Breast epithelium (tissue), 4 donors: Measurements from ENCODE around the gene SFXN2. TPM values are rescaled to one million over a fixed set of nuclear protein-coding genes. Genes with fewer than 3 reads are reported as not detected.

Experiments used
- DNase-seq, 2 donors: peaks; one replicate each; pipeline ENCODE4 v3.0.0-alpha.2; 2019; ENCODE audit warnings: low spot score in 2 of 2
- H3K27ac ChIP-seq, 2 donors: fragments of 200-600 bp; sonication (generic) in 1 of 2; one replicate each; pipeline ENCODE4 v1.5.1; 2016 to 2019; ENCODE audit warnings: mild to moderate bottlenecking in 1 of 2
- H3K27me3 ChIP-seq, 2 donors: fragments of 200-600 bp; sonication (generic) in 1 of 2; one replicate each; pipeline versions ENCODE4 v1.5.1 to v1.6.0; 2017 to 2019; ENCODE audit warnings: control low read depth in 1 of 2, mild to moderate bottlenecking in 1 of 2
- H3K36me3 ChIP-seq: fragments of 200-600 bp; one replicate; pipeline ENCODE4 v1.5.1; 2019
- H3K4me1 ChIP-seq, 2 donors: fragments of 200-600 bp; sonication (generic); one replicate each; pipeline ENCODE4 v1.5.1; 2016 to 2019; ENCODE audit warnings: control low read depth in 1 of 2
- H3K4me3 ChIP-seq, 3 donors: fragments of 200-600 bp; sonication (generic); 1 replicate in 2 of 3; 2 replicates in 1 of 3; pipeline ENCODE4 v1.5.1; 2016 to 2019; ENCODE audit warnings: mild to moderate bottlenecking in 3 of 3, moderate library complexity in 2 of 3
- H3K9me3 ChIP-seq, 2 donors: fragments of 200-600 bp; sonication (generic) in 1 of 2; one replicate each; pipeline ENCODE4 v1.5.1; 2016 to 2019; ENCODE audit warnings: control low read depth in 1 of 2
- POLR2A ChIP-seq: fragments of 450-650 bp; IDR thresholded peaks from one replicate; pipeline ENCODE4 v1.6.1; 2016; ENCODE audit warnings: antibody characterized with exemption, mild to moderate bottlenecking, moderate library complexity
- POLR2AphosphoS5 ChIP-seq, 3 donors: sonication (generic); formaldehyde crosslinking; IDR thresholded peaks; one replicate each; pipeline ENCODE4 v1.6.1; 2017; ENCODE audit warnings: antibody characterized with exemption in 3 of 3
- intact Hi-C: fragments of 100-400 bp; cut with DNase I; formaldehyde crosslinking; loops from one replicate; pipeline ENCODE4 v1.15.1; 2023; ENCODE audit warnings: low total_unique reads
- total RNA-seq, 3 donors: library from RNA; depleted of rRNA; stranded (reverse); fragments of >200 nt; gene quantifications; one replicate each; pipeline ENCODE4 v1.1.0, GENCODE V29; 2016
- TF ChIP-seq, protein P1 (sequence below), 3 donors: fragments of 450-650 bp; IDR thresholded peaks; one replicate each; pipeline ENCODE4 v1.5.1; 2016 to 2017; ENCODE audit warnings: antibody characterized with exemption in 3 of 3, mild to moderate bottlenecking in 3 of 3, moderate library complexity in 3 of 3

SFXN2 gene
- total RNA-seq, 3 donors from 2014 or later: 3.8 to 10.4 (median 4.9) TPM

DNA sequence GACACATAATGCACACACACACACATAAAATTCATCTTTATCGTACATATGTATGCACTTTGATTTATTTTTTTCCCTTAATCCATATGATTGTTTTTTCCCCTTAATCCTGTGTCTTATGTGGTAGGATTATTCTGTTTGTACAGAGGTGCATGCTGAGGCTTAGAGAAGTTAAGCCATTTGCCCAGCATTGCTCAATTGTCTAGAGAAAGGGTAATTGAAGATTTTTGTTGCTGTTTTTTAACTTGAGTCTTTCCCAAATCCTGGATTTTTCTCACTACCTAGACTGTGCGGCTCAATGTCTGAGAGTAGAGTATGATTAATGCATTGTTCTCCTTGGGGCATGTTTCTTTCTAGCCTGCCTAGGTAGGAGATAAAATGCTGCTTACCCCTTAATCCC is 64.3 kb downstream of the SFXN2 start:
- Histone ChIP-seq H3K9me3 (no peaks in the 10 kb centered on the region), H3K27me3 (no peaks in the 10 kb centered on the region), H3K4me3 (no peak overlapping the region), H3K4me1 (peaks cover 40 to 56% of the 10 kb centered on the region in 2 donors), H3K27ac (peak overlapping the region; percentile 92 to 96), H3K36me3 (no peaks in the 10 kb centered on the region)
- intact Hi-C loops: no loop called here
- no peak for DNase-seq
- TF ChIP-seq POLR2AphosphoS5 (IDR thresholded peaks at IDR 0.05) (no peak), POLR2A (no peak)
- TF ChIP-seq, protein P1, sequence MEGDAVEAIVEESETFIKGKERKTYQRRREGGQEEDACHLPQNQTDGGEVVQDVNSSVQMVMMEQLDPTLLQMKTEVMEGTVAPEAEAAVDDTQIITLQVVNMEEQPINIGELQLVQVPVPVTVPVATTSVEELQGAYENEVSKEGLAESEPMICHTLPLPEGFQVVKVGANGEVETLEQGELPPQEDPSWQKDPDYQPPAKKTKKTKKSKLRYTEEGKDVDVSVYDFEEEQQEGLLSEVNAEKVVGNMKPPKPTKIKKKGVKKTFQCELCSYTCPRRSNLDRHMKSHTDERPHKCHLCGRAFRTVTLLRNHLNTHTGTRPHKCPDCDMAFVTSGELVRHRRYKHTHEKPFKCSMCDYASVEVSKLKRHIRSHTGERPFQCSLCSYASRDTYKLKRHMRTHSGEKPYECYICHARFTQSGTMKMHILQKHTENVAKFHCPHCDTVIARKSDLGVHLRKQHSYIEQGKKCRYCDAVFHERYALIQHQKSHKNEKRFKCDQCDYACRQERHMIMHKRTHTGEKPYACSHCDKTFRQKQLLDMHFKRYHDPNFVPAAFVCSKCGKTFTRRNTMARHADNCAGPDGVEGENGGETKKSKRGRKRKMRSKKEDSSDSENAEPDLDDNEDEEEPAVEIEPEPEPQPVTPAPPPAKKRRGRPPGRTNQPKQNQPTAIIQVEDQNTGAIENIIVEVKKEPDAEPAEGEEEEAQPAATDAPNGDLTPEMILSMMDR (IDR thresholded peaks at IDR 0.05): no peak

DNA sequence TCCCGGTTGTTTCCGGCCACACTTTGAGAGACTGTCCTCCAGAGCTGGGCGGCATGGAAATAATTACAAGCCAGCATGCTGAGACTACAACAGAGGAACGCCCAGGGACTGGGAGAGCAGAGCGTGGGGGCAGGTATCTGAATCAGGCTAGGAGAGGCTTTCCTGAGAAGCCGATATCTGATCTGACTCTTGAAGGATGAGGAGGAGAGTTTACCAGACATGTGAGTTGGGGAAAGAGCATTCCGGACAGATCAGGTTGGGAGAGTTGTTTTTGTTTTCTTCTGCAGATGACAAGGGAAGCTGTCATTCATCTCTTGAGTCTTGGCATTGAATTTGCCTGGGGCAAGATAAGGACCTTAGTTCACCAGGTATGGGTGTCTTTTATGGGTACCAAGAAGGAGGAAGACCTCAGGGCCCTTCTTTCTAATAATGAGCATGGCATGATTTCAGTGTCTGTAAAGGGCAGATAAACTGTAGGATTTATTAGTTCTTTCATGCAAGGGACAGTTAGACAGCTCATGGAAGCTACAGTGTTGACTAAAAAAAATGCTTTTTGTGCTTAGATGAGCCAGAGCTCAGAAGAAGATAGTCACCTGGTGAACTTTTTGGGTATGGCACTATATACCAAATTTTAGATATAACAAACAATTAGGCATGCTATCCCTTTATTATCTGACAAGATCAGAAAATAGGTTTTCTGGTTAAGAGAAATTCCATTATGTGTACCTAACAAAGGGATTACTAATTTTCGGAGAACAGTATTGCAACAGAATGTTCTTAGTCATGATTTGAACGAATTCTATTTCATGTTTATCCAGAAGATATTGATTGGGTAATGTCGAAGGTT is 65.5 kb downstream of the SFXN2 start:
- Histone ChIP-seq H3K4me1 (peaks cover 42 to 51% of the 10 kb centered on the region in 2 donors), H3K36me3 (no peaks in the 10 kb centered on the region), H3K9me3 (no peaks in the 10 kb centered on the region), H3K4me3 (peak overlapping the region in 1 of 3 donors; percentile 24), H3K27ac (peak overlapping the region; percentile 87 to 96), H3K27me3 (no peaks in the 10 kb centered on the region)
- intact Hi-C loops: no loop called here
- TF ChIP-seq, protein P1 (IDR thresholded peaks at IDR 0.05): no peak
- TF ChIP-seq POLR2AphosphoS5 (IDR thresholded peaks at IDR 0.05): no peak
- TF ChIP-seq POLR2A: no peak
- no peak for DNase-seq

DNA sequence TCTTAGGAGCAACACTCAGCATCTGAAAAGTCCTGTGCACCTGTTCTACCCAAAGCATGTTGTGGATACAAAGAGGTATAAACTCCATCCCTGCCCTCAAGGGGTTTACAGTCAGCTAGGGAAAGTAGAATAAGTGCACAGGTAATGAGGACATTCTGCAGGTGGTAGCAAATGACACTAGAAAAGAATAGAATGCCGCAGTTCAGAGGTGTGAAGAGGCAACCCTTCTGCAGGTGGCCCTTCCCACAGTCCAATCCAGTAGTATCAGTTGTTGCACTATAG is 66.0 kb downstream of the SFXN2 start:
- Histone ChIP-seq H3K27ac (peak overlapping the region; percentile 87 to 96), H3K36me3 (no peaks in the 10 kb centered on the region), H3K27me3 (no peaks in the 10 kb centered on the region), H3K9me3 (no peaks in the 10 kb centered on the region), H3K4me3 (peak overlapping the region in 1 of 3 donors; percentile 6), H3K4me1 (peaks cover 44 to 47% of the 10 kb centered on the region in 2 donors)
- intact Hi-C loops: no loop called here
- TF ChIP-seq, protein P1 (IDR thresholded peaks at IDR 0.05): no peak
- TF ChIP-seq POLR2AphosphoS5 (IDR thresholded peaks at IDR 0.05) (no peak), POLR2A (no peak)
- DNase-seq: no peak

DNA sequence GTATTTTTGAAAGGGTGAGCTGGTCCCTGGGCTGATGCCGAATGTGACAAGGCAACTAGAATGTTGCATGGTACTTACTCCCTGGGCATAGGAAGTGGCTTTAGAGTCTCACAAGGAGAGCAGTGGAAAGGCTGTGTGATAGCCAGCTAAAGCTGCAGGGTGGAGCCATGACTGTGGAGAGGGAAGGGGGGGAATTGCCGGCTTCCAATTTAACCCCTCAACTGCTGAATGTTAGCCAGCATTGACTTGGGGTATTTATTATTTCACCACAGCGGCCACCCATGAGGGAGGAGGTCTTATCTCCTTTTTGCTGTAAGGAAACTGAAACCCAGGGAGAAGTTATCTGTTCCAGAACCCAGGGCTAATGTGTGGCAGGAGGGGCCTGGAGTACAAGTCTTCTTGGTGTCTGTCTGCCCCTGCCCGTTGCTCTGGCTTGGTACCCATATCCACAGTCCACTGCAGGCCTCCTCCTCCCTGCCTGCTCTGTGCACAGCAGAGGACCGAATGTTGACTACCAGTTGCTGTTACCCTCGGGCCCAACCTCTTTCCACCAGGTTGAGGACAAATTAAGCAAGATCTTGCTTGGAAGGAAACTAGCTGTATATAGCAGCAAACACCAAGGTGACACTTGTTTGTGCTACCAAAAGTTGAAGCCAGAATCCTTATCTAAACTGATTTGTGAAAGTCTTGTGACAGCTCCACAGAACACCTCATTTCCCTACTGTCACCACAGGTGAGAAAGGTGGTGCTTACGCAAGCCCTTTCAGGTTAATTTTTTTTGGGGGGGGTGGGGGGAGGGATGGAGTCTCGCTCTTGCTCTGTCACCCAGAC is 66.9 kb downstream of the SFXN2 start:
- no peak for DNase-seq
- Histone ChIP-seq H3K27ac (peak overlapping the region; percentile 87 to 96), H3K4me3 (peak overlapping the region in 1 of 3 donors; percentile 6), H3K36me3 (no peaks in the 10 kb centered on the region), H3K27me3 (no peaks in the 10 kb centered on the region), H3K9me3 (no peaks in the 10 kb centered on the region), H3K4me1 (peaks cover 39 to 42% of the 10 kb centered on the region in 2 donors)
- intact Hi-C loops: no loop called here
- TF ChIP-seq POLR2AphosphoS5 (IDR thresholded peaks at IDR 0.05) (no peak), POLR2A (no peak)
- TF ChIP-seq, protein P1 (IDR thresholded peaks at IDR 0.05): no peak
